ENCODE data around the gene SMG6. TPM values are rescaled to one million over a fixed set of nuclear protein-coding genes. Genes with fewer than 3 reads are reported as not detected.

The SMG6 gene
- total and polyA plus RNA-seq, 2 of the 8 experiments (the other 6 are each of a cell fraction or from before 2014, with no cell fraction given), result 18.5 to 25.2 TPM

GRCh38 chr17:2202302-2202995, 101.1 kb downstream of the SMG6 start:
- H3K9me3 ChIP-seq (ENCODE audit: insufficient read depth in 2 of 2, low read depth in 1 of 2, low read length in 1 of 2), result no peaks in the 10 kb centered on the region
- H4K91ac ChIP-seq (replicated peaks; ENCODE audit: insufficient read length, low read length), result no peak overlapping the region
- no peak overlapping the region for H2BK120ac ChIP-seq (replicated peaks; ENCODE audit: low read depth, low read length)
- WGBS, 2 experiments (ENCODE audit: extremely low coverage in 1 of 2, insufficient coverage in 1 of 2, insufficient read length in 1 of 2, insufficient replicate concordance in 2 of 2, low coverage in 1 of 2, low lambda C conversion rate in 2 of 2, missing lambda C conversion rate in 1 of 2), result 89% methylated on average over 5 of the region's 5 CpGs; no CpG with 5 or more reads in 1 of the 2 experiments
- no peak overlapping the region for H3K18ac ChIP-seq (ENCODE audit: extremely low read depth, low read length)
- no peak for FAIRE-seq
- no peaks in the 10 kb centered on the region for H3K79me2 ChIP-seq (ENCODE audit: control insufficient read depth in 1 of 2, insufficient read depth in 2 of 2, low read length in 2 of 2)
- no peak overlapping the region for H3K4me2 ChIP-seq (ENCODE audit: insufficient read depth in 1 of 2, low read depth in 2 of 2, low read length in 2 of 2)
- H2AK5ac ChIP-seq (ENCODE audit: low read depth, low read length), result no peak overlapping the region
- no peaks in the 10 kb centered on the region for H3K36me3 ChIP-seq (ENCODE audit: control insufficient read depth in 2 of 4, insufficient read depth in 4 of 4, low read length in 3 of 4)
- H2BK12ac ChIP-seq (ENCODE audit: low read depth, low read length), result no peak overlapping the region
- H3K79me1 ChIP-seq (ENCODE audit: low read depth, low read length), result no peaks in the 10 kb centered on the region
- H3K9ac ChIP-seq (replicated peaks in 1 of 4; ENCODE audit: extremely low read depth in 1 of 4, low read depth in 3 of 4, low read length in 3 of 4), result no peak overlapping the region
- ChIA-PET POLR2A (ENCODE audit: partially characterized antibody) (interaction anchor here (1.1 kb wide), 1 partner anchor 16 kb away, joined by 5 read pairs; no protein-coding TSS in a partner anchor), CTCF (ENCODE audit: partially characterized antibody) (interaction anchor here (0.6 to 2.3 kb wide), 5 partner anchors 10 to 144 kb away, joined by 3 to 7 read pairs (median 3); no protein-coding TSS in a partner anchor)
- no peaks in the 10 kb centered on the region for H3K27me3 ChIP-seq (replicated peaks in 1 of 4; ENCODE audit: control insufficient read depth in 3 of 4, extremely low read depth in 1 of 4, insufficient read depth in 3 of 4, low read length in 3 of 4)
- DNase-seq (ENCODE audit: low read depth in 1 of 2, low spot score in 2 of 2), result no peak
- no peak overlapping the region for H2AFZ ChIP-seq (ENCODE audit: low read length)
- no peak overlapping the region for H4K5ac ChIP-seq (ENCODE audit: insufficient read length, low read depth, low read length)
- H3K4me3 ChIP-seq (ENCODE audit: extremely low read depth in 1 of 4, insufficient read depth in 2 of 4, low read depth in 3 of 4, low read length in 4 of 4), result no peak overlapping the region
- no peak overlapping the region for H4K8ac ChIP-seq (ENCODE audit: extremely low read depth, insufficient read depth, low read length)
- no peak overlapping the region for H3K23ac ChIP-seq (ENCODE audit: insufficient read length)
- no peak overlapping the region for H2BK20ac ChIP-seq (ENCODE audit: low read length)
- H3K14ac ChIP-seq (ENCODE audit: insufficient read length), result no peak overlapping the region
- no peaks in the 10 kb centered on the region for H4K20me1 ChIP-seq (replicated peaks in 1 of 2; ENCODE audit: control insufficient read depth in 1 of 2, insufficient read depth in 2 of 2, low read length in 2 of 2)
- H3K56ac ChIP-seq (replicated peaks; ENCODE audit: insufficient read length, low read depth, low read length), result no peak overlapping the region
- no peak overlapping the region for H3K27ac ChIP-seq (ENCODE audit: low read depth, low read length)
- no peaks in the 10 kb centered on the region for H3K4me1 ChIP-seq (replicated peaks in 1 of 4; ENCODE audit: control insufficient read depth in 3 of 4, insufficient read depth in 4 of 4, low read length in 3 of 4)
- no peaks in the 10 kb centered on the region for H3K23me2 ChIP-seq (ENCODE audit: low read depth, low read length)
- H2BK15ac ChIP-seq (ENCODE audit: low read length), result no peak overlapping the region
- H2BK5ac ChIP-seq (ENCODE audit: low read depth, low read length), result no peak overlapping the region
- no peak overlapping the region for H3K4ac ChIP-seq (replicated peaks; ENCODE audit: insufficient read length, low read depth, low read length)
- TF ChIP-seq JUN (IDR thresholded peaks at IDR 0.05; ENCODE audit: low read depth, low read length) (no peak), SAP30 (IDR thresholded peaks at IDR 0.05; ENCODE audit: insufficient read depth, insufficient replicate concordance, low read length) (no peak), GABPA (IDR thresholded peaks at IDR 0.05; ENCODE audit: borderline replicate concordance, insufficient read depth, low read length) (no peak), RXRA (IDR thresholded peaks at IDR 0.05; ENCODE audit: insufficient read depth, low read depth, low read length) (no peak)
